ENCODE results near the gene DPP9.
"Not testable (repeated sequence)": the region's sequence is repeated elsewhere in the genome, so short reads cannot be mapped to it uniquely, and the experiment has no call there.

The DPP9 gene

DNA sequence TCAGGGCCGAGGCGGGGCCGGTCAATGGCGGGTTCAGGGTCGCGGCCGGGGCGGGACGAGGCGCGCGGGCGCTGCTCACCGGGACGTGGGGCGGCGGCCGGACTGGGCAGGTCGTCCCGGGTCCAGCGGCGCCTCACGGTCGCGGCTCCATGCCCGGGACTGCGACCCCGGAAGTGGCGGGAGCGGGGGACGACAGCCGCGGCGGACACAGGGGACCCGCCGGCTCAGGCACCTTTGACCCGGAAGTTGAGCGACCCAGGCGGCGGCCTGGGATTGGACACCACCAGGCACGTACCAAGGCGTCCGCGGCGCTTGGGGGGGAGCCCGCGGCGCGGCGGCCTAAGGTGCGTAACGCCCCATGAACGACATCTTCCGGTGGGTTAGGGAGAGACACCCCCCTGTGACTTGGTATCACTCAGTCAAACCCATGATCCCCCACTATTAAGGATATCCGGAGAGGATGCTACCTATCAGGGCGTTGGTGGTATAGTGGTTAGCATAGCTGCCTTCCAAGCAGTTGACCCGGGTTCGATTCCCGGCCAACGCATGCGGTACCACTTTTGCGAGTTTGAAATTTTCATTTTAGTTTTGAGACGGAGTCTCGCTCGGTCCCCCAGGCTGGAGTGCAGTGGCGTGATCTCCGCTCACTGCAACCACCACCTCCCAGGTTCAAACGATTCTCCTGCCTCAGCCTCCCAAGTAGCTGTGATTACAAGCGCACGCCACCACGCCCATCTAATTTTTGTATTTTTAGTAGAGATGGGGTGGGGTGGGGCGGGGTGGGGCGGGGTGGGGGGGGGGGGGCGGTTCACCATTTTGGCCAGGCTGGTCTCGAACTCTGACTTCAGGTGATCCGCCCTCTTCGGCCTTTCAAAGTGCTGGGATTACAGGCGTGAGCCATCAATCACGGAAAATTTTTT, at the start of gene DPP9:
TSS of gene DPP9 (minus strand) at position 248 of the 920 bp plus-strand sequence. CDS start 3,936 bp downstream, outside the sequence.
- peak; percentile 93 to 94 for DNase-seq (ENCODE audit: low read depth in 2 of 2)

DNA sequence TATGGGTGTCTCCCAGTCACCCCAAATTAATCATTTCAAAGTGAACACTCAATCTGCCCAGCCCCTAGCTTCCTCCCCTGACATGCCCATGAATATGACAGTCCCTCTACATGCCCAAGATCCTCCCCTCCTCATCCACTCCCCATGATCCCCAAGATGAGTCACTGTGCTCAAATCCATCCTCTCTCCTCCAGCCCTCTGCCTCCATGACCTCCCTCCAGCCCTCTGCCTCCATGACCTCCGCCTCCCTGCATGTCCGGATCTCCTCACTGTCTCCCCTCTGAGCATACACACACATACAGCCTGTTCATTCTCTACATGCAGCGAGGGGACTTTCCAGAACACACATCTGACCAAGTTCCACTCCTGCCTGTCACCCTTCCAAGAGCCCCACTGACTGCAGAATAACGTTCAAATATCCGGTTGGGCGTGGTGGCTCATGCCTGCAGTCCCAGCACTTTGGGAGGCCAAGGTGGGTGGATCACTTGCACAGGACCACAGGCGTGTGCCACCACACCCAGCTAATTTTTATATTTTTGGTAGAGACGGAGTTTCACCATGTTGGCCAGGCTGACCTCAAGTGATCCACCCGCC, 49.5 kb upstream of the DPP9 start:
- no peak for DNase-seq (ENCODE audit: low read depth in 2 of 2)

GRCh38 chr19:4772566-4772965, 48.9 kb upstream of the DPP9 start:
- no peak for DNase-seq (ENCODE audit: low read depth in 2 of 2)

DNA sequence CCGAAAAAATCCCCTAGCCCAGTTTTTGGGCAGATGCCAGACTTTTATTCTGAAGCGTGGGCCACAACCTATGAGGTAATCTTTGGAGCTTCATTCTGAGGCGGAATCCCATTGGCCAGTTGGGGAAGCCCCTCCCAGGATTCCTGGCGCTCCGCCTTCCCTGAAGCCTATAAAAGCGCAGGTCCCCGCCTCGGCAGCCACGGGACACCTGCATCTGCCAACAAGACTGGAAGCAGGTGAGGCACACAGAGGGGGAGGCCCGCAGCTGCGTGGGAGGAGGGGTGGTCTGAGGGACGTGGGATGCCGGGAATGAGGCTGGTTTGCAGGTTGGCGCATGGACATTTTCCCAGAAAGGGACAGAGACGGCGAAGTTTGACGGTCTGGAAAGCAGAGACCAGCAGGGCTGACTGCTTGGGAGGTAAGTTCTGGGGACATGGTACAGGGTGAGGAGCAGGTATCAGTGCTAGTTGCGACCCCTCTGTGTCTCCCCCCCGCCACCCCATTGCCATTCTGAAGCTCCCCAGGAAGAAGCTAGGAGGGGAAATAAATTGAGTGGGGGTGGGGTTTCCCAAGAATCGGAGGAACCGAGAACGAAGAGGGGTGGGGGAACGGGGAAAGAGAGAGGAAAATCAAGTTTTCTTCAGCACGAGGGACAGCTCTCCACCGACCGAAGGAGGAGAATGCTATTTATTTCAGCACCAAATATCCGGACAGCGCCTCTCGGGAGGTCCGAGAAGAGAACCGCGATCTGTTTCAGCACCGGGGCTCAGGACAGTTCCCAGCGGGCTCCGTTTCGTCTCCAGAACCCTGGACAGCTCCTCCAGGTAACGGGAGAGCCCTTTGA, 45.5 kb upstream of the DPP9 start:
- peak; percentile 37 to 39 for DNase-seq (ENCODE audit: low read depth in 2 of 2)

- no peak for DNase-seq (ENCODE audit: low read depth in 2 of 2)
Measured at GRCh38 chr19:4764393-4764660, 40.7 kb upstream of the DPP9 start.

DNA sequence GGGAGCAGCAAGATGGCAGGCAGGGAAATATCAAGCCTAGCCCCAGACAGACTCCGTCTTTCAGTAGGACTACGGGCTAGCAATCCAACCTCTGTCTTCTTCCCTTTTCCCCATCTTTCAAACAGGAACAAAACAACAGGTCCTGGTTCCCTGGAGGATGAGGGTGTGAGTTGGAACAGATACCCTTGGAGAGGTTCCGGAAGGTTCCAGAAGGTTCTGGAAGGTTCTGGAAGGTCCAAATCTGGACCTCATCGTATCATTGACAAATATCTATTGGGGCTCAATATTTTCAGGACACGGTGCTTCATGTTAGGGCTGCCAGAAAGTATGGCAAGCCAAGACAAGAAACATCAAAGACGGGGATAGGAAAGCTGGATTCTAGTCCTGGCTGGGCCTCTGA, 39.4 kb upstream of the DPP9 start:
- DNase-seq (ENCODE audit: low read depth in 2 of 2) = no peak

DNA sequence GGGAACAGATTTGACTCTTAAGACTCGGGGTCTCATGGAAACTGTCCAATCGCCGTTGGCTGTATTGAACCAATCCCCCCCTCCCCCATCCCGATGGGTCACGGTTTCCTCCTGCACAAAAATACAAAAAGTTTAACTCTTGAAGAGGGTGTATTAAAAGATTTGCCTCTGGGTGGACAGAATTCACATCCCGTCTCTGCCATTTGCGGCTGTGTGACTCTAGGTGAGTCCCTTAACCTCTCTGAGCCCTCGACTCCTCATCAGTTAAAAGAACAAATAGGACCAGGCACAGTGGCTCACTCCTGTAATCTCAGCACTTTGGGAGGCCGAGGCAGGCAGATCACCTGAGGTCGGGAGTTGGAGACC, 36.6 kb upstream of the DPP9 start:
- no peak for DNase-seq (ENCODE audit: low read depth in 2 of 2)

DNA sequence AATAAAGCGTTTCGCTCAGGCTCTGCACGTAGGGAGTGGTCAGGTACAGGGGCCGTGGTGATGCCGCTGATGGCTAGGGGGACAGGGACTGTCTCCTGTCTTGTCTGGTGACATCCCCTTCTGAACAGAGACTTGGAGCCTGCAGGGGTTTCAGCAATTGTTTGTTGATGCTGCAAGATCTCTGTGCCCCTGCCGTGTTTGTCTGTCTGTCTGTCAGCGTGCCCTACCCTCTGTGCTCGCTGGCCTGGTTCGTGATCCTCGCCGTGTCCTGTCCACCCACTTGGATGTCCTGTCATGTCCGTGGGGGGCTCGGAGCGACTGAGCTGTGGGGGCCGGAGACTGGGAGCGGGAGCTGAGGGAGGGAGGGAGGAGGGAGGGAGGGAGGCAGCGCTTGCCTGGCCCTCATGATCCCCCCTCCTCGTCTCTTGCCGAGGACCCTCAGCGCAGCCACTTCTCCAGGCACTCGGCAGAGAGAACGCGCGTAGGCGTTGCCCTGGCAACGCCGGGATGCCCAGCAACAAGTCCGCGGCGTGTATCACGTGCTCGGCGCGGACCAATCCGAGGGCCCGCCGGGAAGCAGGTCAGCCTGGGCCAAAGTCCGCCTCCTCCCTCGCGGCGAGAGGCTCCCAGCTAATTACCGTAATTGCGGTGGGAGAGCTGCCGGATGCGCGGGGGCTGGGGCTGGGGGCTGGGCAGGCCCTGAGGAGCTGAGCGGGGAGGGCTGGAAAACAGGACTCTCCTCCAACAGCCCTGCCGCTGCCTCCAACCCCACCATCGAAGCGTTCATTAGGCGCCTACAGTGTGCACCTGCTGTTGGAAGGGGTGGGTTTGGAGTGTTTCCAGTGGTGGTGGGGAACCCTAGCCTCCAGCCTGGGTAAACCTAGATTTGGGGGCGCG, 36.0 kb upstream of the DPP9 start:
- DNase-seq (ENCODE audit: low read depth in 2 of 2) = peak; percentile 24 to 27

DNA sequence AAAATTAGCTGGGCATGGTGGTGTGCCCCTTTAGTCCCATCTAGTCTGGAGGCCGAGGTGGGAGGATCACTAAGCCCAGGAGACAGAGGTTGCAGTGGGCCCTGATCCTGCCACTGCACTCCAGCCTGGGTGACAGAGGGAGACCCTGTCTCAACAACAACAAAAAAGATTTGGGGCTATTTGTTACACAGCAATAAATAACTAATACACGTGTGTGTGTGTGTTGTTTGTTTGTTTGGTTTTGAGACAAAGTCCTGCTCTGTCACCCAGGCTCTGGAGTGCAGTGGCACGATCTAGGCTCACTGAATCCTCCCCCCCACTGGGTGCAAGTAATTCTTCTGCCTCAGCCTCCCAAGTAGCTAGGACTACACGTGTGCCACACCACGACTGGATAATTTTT, 35.0 kb upstream of the DPP9 start:
- no peak for DNase-seq (ENCODE audit: low read depth in 2 of 2)

GRCh38 chr19:4758082-4758481, 34.4 kb upstream of the DPP9 start:
- DNase-seq (ENCODE audit: low read depth in 2 of 2) = no peak

DNA sequence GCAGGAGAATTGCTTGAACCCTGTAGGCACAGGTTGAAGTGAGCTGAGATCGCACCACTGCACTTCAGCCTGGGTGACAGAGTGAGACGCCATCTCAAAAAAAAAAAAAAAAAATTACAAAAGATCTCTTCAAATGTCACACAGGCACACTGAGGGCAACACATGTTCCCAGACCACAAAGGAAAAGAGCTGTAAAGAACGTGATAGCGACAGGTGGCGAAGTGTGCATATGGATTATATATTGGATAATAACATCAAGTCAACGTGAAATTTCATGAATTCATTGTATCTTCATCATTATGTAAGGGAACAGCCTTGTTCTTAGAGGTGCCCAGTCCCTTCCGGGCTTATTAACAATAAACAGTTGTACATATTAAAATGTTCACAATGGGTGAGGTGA, 31.8 kb upstream of the DPP9 start:
- DNase-seq (ENCODE audit: low read depth in 2 of 2) = no peak

DNA sequence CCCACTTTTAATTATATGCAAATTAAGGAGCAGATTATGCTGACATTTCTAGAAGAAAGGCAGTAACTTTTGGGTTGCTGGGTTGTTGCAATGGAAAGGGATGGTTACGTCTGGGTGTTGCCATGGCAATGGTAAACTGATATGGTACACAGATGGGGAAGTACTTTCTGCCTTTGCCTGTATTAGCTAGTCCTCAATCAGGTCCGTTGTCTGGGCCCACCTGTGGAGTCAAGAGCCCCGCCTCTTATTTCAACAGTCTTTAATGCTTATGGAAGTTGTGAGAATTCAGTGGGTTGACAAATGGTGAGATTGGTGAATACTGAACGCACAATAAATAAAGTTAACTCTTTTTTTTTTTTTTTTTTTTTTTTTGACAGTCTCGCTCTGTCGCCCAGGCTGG, 30.6 kb upstream of the DPP9 start:
- DNase-seq (ENCODE audit: low read depth in 2 of 2) = no peak

DNA sequence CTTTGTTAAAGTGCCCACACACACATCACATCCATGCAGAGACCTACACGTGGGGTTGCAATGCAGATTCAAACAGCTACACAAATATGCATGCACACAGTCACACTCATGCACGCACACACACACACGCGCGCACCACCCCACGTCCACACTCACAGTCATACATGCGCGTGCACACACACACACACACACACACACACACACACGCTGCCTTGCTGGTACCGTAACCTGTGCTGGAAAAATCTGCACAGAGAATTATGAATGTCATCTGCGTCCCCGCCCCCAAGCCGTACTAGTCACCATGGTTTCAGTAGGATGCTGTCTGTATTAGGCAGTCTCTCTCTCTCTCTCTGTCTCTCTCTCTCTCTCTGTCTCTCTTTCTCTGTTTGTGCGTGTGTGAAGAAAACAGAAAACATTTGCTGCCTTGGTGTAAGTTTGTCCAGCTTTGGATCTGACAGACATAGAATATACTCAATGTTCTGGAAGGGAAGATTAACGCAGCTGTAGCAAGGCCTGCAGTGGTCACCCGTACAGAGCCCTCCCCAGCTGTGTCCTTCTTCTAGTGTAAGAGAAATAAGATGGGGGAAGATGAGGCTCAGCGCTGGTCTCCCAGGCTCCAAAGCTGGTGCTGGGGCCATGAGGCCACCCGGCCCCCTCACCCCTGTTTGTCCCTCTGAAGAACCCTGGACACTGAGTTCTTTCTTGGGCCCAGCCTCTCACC, 26.4 kb upstream of the DPP9 start:
- DNase-seq (ENCODE audit: low read depth in 2 of 2) = no peak

DNA sequence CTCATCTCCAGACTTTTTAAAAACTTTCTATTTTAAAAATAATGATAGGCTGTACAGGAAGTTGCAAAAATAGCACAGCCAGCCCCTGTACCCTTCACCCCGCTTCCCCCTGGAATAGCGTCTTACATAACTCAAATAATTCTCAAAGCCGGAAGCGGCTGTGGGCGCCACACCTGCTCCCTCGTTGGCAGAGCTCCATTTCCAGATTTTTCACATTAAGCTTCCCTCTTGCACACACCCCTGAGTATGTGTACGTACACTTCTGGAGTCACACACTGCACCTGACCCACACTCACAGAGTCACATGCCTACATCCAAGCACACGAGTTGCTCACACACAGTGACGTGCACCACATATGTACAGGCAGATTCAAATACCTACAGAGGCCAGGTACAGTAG, 24.9 kb upstream of the DPP9 start:
- DNase-seq (ENCODE audit: low read depth in 2 of 2) = no peak

DNA sequence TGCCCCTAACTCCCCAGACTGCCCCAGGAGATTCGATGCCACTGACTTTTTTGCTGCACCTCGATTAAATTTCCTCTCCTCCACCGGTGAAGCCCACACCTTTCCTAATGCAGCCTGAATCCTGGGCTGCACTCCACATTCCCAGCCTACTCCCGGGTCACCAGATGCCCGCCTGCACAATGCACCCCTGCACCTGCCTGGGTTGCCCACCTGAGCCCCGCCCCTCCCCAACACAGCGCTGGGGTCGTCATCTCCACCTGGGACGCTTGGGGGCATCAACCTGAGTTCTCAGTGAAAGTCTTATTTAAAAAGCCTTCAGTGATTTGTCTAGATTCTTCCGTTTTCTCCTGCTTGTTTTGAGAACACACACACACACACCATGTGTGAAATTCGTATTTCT, 24.5 kb upstream of the DPP9 start:
- DNase-seq (ENCODE audit: low read depth in 2 of 2) = no peak

DNA sequence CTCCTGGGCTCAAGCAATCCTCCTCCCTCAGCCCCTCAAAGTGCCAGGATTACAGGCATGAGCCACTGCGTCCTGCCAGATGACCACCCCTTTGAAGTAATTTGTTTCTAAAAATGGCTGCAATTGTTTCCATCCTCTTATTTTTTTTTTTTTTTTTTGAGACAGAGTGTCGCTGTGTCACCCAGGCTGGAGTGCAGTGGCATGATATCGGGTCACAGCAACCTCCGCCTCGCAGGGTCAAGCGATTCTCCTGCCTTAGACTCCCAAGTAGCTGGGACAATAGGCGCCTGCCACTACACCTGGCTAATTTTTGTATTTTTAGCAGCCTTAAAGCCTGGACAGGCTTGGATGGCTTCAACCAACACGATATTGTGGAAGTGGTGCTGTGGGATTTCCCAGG, 22.3 kb upstream of the DPP9 start:
- no peak for DNase-seq (ENCODE audit: low read depth in 2 of 2)

GRCh38 chr19:4745175-4745574, 21.5 kb upstream of the DPP9 start:
- not testable (repeated sequence) for DNase-seq (ENCODE audit: low read depth in 2 of 2)

- DNase-seq (ENCODE audit: low read depth in 2 of 2) = no peak
Measured at GRCh38 chr19:4744451-4745174, 21.0 kb upstream of the DPP9 start.

- DNase-seq (ENCODE audit: low read depth in 2 of 2) = no peak
Measured at GRCh38 chr19:4742723-4743646, 19.3 kb upstream of the DPP9 start.

Measured in stimulated activated CD8-positive, alpha-beta memory T cell treated with anti-CD3 and anti-CD28 coated beads, Interleukin-15, amount 100 ng/mL, for 4 hours (primary cell).